Measurements from ENCODE around the gene RNF123. TPM values are rescaled to one million over a fixed set of nuclear protein-coding genes. Genes with fewer than 3 reads are reported as not detected.
"Not testable (repeated sequence)": the region's sequence is repeated elsewhere in the genome, so short reads cannot be mapped to it uniquely, and the experiment has no call there.

Gene RNF123
- total and polyA plus RNA-seq, 2 experiments from 2014 or later, result 14.6 to 32.5 TPM

GRCh38 chr3:49683162-49683561 is 6.2 kb upstream of the RNF123 start (continued):
- TF ChIP-seq CTCF (conservative IDR thresholded peaks at IDR 0.05; ENCODE audit: low read depth in 2 of 2) (no peak), EZH2 (IDR thresholded peaks at IDR 0.05; ENCODE audit: low read depth, unreplicated experiment) (no peak)

DNA sequence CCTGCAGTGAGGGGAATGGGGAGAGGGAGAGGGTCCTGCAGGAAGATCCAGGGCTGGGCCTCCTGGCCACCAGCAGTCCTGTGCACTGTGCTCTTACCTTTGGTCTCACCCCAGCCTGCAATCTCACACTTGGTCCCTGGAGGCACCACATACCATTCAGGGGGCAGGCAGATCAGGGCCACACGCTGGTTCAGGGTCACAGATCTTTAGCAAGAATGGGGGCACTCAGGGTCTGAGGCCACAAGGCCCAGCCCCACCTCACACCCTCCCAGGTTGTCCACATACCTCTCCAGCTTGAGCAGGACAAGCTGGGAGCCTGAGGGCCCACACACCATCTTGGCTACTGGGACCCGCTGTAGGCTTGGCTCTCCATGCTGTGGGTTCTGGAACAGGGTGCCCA is 4.9 kb upstream of the RNF123 start:
- not testable (repeated sequence) for H3K79me2 ChIP-seq (replicated peaks; ENCODE audit: insufficient read depth); H3K4me2 ChIP-seq; H3K4me3 Mint-ChIP-seq; H3K4me3 ChIP-seq; H3K9me3 Mint-ChIP-seq; ATAC-seq; DNase-seq (ENCODE audit: low spot score); H4K20me1 ChIP-seq (replicated peaks; ENCODE audit: insufficient read depth); H3K4me1 Mint-ChIP-seq; H3F3A ChIP-seq (replicated peaks; ENCODE audit: low read depth); H3K27ac Mint-ChIP-seq; H2AFZ ChIP-seq; H3K4me1 ChIP-seq (ENCODE audit: insufficient read depth); H3K27ac ChIP-seq (ENCODE audit: low read depth); H3K9me2 ChIP-seq (ENCODE audit: insufficient read depth); H3K27me3 ChIP-seq (ENCODE audit: insufficient read depth); H3K36me3 ChIP-seq (ENCODE audit: insufficient read depth)
- H3K27me3 Mint-ChIP-seq (ENCODE audit: insufficient read depth, low read depth, poor library complexity), result peaks cover 13% of the 10 kb centered on the region
- H3K36me3 Mint-ChIP-seq (ENCODE audit: low read depth), result peaks cover 39% of the 10 kb centered on the region

- H3K27me3 ChIP-seq (ENCODE audit: insufficient read depth); H3K4me1 ChIP-seq (ENCODE audit: insufficient read depth); H3F3A ChIP-seq (replicated peaks; ENCODE audit: low read depth); H3K9me3 Mint-ChIP-seq; H4K20me1 ChIP-seq (replicated peaks; ENCODE audit: insufficient read depth); H2AFZ ChIP-seq; H3K79me2 ChIP-seq (replicated peaks; ENCODE audit: insufficient read depth); H3K27ac Mint-ChIP-seq; H3K36me3 ChIP-seq (ENCODE audit: insufficient read depth); H3K27ac ChIP-seq (ENCODE audit: low read depth); ATAC-seq; H3K9me2 ChIP-seq (ENCODE audit: insufficient read depth); DNase-seq (ENCODE audit: low spot score): not testable (repeated sequence)
- Mint-ChIP-seq H3K4me1 (peaks cover 13% of the 10 kb centered on the region), H3K36me3 (ENCODE audit: low read depth) (peaks cover 32% of the 10 kb centered on the region), H3K27me3 (ENCODE audit: insufficient read depth, low read depth, poor library complexity) (peaks cover 16% of the 10 kb centered on the region), H3K4me3 (peak overlapping the region; percentile 83)
- peak overlapping the region; percentile 95; the same call in 1 of the 2 replicates for H3K4me2 ChIP-seq
- H3K4me3 ChIP-seq, result peak overlapping the region; percentile 77; the same call in 1 of the 2 replicates
Measured at GRCh38 chr3:49685103-49685502, 4.3 kb upstream of the RNF123 start.

DNA sequence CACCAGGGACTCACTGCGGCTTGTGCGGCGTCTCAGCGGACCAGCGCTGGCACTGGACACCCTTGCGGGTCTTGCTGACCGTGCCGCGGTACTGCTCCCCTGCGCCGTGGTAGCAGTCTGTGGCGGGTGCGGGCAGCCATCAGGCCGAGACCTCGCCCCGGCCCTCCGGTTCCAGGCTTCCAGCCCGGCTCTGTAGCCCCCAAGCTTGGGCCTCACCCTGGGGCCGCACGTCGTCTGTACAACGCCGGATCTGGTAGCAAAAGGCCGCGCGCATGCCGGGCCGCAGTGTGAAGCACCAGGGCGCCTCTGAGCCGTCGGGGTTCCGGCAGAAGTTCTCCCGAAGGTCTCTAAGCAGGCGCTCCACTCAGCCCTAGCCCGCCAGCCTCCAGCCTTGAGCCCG is 3.5 kb upstream of the RNF123 start:
- H3K9me3 Mint-ChIP-seq; H3K4me1 ChIP-seq (ENCODE audit: insufficient read depth); H4K20me1 ChIP-seq (replicated peaks; ENCODE audit: insufficient read depth); H3K27ac ChIP-seq (ENCODE audit: low read depth); H3K27me3 ChIP-seq (ENCODE audit: insufficient read depth); H3K36me3 ChIP-seq (ENCODE audit: insufficient read depth); H3K9me2 ChIP-seq (ENCODE audit: insufficient read depth); H3K79me2 ChIP-seq (replicated peaks; ENCODE audit: insufficient read depth); H3K27ac Mint-ChIP-seq; H2AFZ ChIP-seq; H3F3A ChIP-seq (replicated peaks; ENCODE audit: low read depth): not testable (repeated sequence)
- ATAC-seq (peak; percentile 6), DNase-seq (ENCODE audit: low spot score) (peak; percentile 32)
- Histone ChIP-seq H3K4me2 (peak overlapping the region; percentile 95), H3K4me3 (peak overlapping the region; percentile 77)
- Mint-ChIP-seq H3K4me3 (peak overlapping the region; percentile 83; the same call in 2 of the 3 replicates), H3K27me3 (ENCODE audit: insufficient read depth, low read depth, poor library complexity) (peaks cover 16% of the 10 kb centered on the region), H3K36me3 (ENCODE audit: low read depth) (peaks cover 25% of the 10 kb centered on the region; the same call in 2 of the 3 replicates), H3K4me1 (peaks cover 18% of the 10 kb centered on the region)

DNA sequence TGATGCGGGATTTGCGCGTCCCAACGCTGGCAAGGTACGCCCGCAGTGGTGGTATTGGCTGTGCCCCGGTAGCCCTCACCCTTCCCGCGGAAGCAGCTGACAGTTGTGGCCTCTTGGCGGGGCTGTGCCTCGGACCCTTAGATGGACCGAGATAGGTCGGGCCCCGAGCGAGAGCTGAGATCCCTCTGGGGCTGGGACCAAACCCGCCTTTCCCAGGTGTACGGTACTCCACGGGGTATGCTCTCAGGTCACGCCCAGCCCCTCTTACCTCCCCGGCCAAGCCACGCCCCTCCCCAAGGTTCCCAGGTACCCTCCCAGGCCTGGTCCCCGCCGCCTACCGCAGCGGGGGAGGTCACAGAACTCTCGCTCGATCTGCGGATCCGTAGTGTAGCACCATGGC is 3.0 kb upstream of the RNF123 start:
- DNase-seq (ENCODE audit: low spot score) (peak; percentile 94), ATAC-seq (peak; percentile 67)
- not testable (repeated sequence) for H2AFZ ChIP-seq; H3K27ac Mint-ChIP-seq; H3F3A ChIP-seq (replicated peaks; ENCODE audit: low read depth); H3K27me3 ChIP-seq (ENCODE audit: insufficient read depth); H3K4me1 ChIP-seq (ENCODE audit: insufficient read depth); H3K9me2 ChIP-seq (ENCODE audit: insufficient read depth); H3K36me3 ChIP-seq (ENCODE audit: insufficient read depth); H3K79me2 ChIP-seq (replicated peaks; ENCODE audit: insufficient read depth); H3K9me3 Mint-ChIP-seq; H4K20me1 ChIP-seq (replicated peaks; ENCODE audit: insufficient read depth)
- Histone ChIP-seq H3K27ac (ENCODE audit: low read depth) (peak overlapping the region; percentile 88; the same call in 1 of the 2 replicates), H3K4me2 (peak overlapping the region; percentile 95), H3K4me3 (peak overlapping the region; percentile 77)
- Mint-ChIP-seq H3K27me3 (ENCODE audit: insufficient read depth, low read depth, poor library complexity) (peaks cover 16% of the 10 kb centered on the region), H3K36me3 (ENCODE audit: low read depth) (peaks cover 25% of the 10 kb centered on the region; the same call in 2 of the 3 replicates), H3K4me1 (peaks cover 18% of the 10 kb centered on the region), H3K4me3 (peak overlapping the region; percentile 83)

Measured in GM23338 (cell line).